Stimulated activated naive CD8-positive, alpha-beta T cell treated with anti-CD3 and anti-CD28 coated beads, Interleukin-15, amount 100 ng/mL, for 72 hours (primary cell): ENCODE results near the gene TTC16.
A peak's percentile ranks its signal among the peaks of the same experiment; 100 is the strongest.

Experiments used
- ATAC-seq: fragments of 150-1000 bp; cut with Tn5 transposase; 2 replicates; pipeline ENCODE4 v1.10.0; 2021; ENCODE audit warnings: mild to moderate bottlenecking, moderate library complexity
- DNase-seq, 2 donors: peaks; one replicate each; pipeline ENCODE4 v3.0.0; 2021 to 2022
- H3K27ac Mint-ChIP-seq, 2 donors: one replicate each; pipeline ENCODE4 v1.8.0; 2022; ENCODE audit warnings: mild to moderate bottlenecking in 2 of 2, mixed read lengths in 2 of 2, moderate library complexity in 2 of 2
- H3K27me3 Mint-ChIP-seq: one replicate; pipeline ENCODE4 v1.8.0; 2022; ENCODE audit warnings: mixed read lengths
- H3K4me1 Mint-ChIP-seq: one replicate; pipeline ENCODE4 v1.8.0; 2022; ENCODE audit warnings: mild to moderate bottlenecking, mixed read lengths
- H3K4me3 Mint-ChIP-seq, 2 donors: one replicate each; pipeline ENCODE4 v1.8.0; 2022; ENCODE audit warnings: mild to moderate bottlenecking in 2 of 2, mixed read lengths in 2 of 2, moderate library complexity in 1 of 2
- H3K9me3 Mint-ChIP-seq, 2 donors: one replicate each; pipeline ENCODE4 v1.8.0; 2022; ENCODE audit warnings: mixed read lengths in 2 of 2

TTC16 gene

DNA sequence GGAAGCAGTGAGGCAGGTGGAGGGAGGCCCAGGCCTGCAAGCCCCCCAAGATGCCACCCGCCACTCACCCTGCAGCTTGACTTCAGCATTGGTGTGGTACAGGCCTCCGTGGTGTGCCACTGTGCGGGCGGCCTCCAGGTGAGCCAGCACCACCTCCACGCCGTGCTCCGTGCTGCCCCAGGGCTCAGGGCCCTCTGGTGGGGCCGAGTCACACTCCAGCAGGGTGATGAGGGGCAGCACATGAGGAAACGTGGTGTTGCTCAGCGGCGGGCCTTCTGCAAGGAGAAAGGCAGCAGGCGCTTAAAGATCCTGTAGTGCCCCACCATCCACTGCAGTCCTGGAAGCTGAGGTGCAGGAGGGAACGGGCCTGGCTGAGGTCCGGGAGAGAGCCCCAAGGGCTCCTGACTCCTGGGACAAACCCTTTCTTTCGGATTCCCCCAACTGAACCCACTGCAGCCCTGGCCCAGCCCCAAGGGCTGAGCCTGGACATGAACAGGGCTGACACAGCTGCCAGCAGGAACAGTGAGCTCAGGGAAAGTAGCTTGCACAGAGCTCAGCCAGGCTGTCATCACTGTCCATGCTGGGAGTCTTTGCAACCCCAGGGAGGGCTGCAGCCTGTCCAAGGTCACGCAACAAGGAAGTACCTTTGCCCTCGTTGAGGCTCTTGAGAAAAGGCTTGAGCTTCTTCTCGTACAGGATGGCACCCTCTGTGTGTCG, 23.9 kb downstream of the TTC16 start:
- Mint-ChIP-seq H3K4me3 (no peak overlapping the region), H3K9me3 (no peaks in the 10 kb centered on the region), H3K4me1 (no peaks in the 10 kb centered on the region), H3K27me3 (no peaks in the 10 kb centered on the region), H3K27ac (no peak overlapping the region)
- DNase-seq, result no peak
- ATAC-seq, result no peak

GRCh38 chr9:127741831-127742434, 26.1 kb downstream of the TTC16 start:
- no peak for ATAC-seq
- peaks cover 5% of the 10 kb centered on the region for H3K4me1 Mint-ChIP-seq
- DNase-seq, result no peak
- no peak overlapping the region for H3K4me3 Mint-ChIP-seq
- peak overlapping the region in 1 of 2 donors; percentile 94 for H3K27ac Mint-ChIP-seq
- no peaks in the 10 kb centered on the region for H3K9me3 Mint-ChIP-seq
- no peaks in the 10 kb centered on the region for H3K27me3 Mint-ChIP-seq

DNA sequence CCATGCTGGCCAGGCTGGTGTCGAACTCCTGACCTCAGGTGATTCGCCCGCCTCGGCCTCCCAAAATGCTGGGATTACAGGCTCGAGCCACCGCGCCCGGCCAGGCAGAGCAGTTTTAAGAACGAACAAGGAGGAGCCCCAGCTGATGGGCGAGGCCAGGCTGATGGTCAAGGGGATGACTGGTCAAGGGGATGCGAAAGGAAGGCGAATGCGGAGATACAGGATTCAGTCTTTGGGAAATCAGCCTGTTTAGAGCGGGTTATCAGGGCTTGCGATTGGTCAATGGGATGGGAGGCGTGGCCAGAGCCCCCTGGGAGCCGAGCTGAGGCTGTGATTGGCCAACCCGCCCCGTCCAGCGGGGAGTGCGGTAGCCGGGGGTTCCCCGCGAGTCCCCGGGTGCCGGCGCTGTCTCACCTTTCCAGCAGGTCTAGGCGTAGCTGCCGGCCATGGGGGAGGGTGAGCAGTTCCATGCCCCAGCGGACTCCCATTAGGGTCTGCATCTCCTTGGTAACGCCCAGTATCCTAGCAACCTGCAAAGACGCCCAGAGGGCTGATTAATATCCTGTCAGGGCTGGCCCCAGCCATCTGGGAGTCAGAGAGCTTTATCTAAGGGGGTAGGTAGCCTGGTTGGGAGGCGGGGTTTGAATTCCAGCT, 26.7 kb downstream of the TTC16 start:
- Mint-ChIP-seq H3K4me3 (no peak overlapping the region), H3K9me3 (no peaks in the 10 kb centered on the region), H3K27ac (peak overlapping the region in 1 of 2 donors; percentile 75)

GRCh38 chr9:127744398-127745110, 28.7 kb downstream of the TTC16 start:
- ATAC-seq (no peak), DNase-seq (no peak)
- H3K27me3 Mint-ChIP-seq, result no peaks in the 10 kb centered on the region
- H3K9me3 Mint-ChIP-seq, result no peaks in the 10 kb centered on the region
- H3K4me1 Mint-ChIP-seq, result peaks cover 30% of the 10 kb centered on the region
- H3K4me3 Mint-ChIP-seq, result no peak overlapping the region
- H3K27ac Mint-ChIP-seq, result peak overlapping the region in 1 of 2 donors; percentile 58

More for the DNA sequence above, 26.7 kb downstream of the TTC16 start:
- peak; percentile 28 for ATAC-seq
- DNase-seq, result no peak
- no peaks in the 10 kb centered on the region for H3K27me3 Mint-ChIP-seq
- H3K4me1 Mint-ChIP-seq, result peaks cover 11% of the 10 kb centered on the region

DNA sequence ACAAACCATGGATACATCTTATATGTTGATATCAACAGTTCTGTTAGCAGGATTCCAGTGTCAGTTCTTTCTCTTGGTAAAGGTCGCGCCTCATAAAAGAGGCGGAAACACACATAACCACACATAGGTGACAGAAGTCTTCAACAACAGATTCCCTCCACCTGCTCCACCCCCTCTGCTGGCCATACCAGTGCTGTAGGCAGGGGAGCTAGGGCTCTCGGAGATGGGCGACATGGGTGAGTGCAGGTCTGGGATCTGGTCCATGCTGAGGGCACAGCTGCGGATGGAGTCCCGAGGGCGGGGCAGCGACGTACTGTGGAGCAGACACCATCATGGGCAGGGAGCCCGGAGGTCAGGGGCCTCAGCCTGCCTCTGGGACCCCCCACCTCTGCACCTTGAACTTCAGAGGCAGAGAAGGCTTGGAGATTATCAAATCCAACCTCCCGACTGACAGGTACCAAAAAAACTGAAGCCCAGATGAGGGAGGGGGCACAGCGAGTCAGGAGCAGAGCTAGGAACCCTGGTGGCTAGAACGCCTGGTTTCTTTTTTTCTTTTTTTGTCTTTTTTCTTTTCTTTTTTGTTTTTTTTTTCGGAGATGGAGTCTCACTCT, 31.2 kb downstream of the TTC16 start:
- DNase-seq, result no peak
- no peaks in the 10 kb centered on the region for H3K27me3 Mint-ChIP-seq

DNA sequence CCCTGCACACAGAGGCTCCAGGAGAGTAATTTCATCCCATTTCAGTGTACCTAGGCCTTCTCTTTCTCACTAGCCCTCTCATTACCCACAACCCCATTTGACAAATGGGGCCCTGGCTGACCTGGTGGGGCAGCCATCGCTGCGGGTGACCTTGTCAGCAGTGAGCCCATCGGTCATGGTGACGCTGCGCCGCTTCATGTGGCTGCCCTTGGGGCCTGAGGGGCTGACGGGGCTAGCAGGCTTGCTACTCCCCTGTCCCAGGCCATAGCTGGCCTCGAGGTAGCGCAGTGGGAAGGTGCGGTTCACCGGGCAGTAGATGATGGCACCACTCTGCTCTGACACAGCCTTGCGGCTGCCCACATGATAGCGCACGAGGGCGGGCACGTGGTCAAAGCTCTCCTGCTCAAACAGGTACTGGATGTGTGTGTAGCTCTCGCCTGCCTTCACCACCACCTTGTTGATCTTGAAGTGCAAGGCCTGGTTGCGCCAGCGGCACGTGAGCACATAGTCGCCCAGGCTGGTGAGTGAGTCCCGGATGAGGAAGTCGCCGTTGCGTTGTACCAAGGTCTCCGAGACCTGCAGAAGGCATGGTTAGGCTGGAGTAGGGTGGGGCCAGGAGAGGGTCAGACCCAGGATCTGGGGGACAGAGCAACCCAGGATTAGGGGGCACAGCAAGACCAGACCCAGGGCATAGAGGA, 33.4 kb downstream of the TTC16 start:
- no peaks in the 10 kb centered on the region for H3K27me3 Mint-ChIP-seq
- H3K4me1 Mint-ChIP-seq, result peaks cover 40% of the 10 kb centered on the region
- H3K4me3 Mint-ChIP-seq, result no peak overlapping the region
- DNase-seq (no peak), ATAC-seq (no peak)
- H3K27ac Mint-ChIP-seq, result no peak overlapping the region
- no peaks in the 10 kb centered on the region for H3K9me3 Mint-ChIP-seq

More for the DNA sequence above, 31.2 kb downstream of the TTC16 start:
- Mint-ChIP-seq H3K4me1 (peaks cover 35% of the 10 kb centered on the region), H3K27ac (peak overlapping the region in 1 of 2 donors; percentile 42), H3K4me3 (peak overlapping the region; percentile 29 to 71), H3K9me3 (no peaks in the 10 kb centered on the region)
- peak; percentile 71 for ATAC-seq

DNA sequence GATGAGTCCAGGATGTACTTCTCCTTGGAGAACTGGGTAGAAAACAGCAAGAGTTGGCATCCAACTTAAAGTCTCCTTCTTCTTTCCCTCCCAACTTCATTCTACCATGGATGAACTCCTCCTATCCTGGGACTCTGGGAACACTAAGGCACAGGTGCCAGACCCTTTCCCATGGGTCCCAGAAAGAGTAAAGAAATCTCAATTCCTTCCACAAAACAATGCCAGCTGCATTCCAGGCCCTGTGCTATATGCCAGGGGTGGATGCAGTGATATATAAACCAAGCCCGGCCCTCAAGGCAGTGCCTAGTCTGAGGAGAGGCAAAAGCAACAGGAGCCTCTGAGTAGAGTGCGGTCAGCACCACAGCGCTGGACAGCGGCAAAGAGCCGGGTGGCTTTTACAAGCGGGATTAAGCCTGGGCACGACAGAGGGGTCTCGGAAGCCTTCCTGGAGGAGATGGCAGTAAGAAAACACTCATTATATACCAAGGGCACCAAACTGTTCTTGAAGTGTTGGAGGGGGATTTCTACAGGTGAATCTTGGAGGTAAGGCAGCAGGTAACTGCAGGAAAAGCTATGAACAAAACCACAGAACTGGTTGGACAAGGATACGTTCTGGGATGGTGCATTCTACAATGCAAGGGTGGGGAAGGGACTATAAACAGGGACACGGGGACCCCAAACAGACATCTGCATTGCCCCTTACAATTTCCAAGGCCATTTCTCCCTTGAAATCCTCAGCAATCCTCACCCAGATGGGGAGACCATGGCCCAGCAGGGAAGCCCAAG, 35.6 kb downstream of the TTC16 start:
- peaks cover 39% of the 10 kb centered on the region for H3K4me1 Mint-ChIP-seq
- H3K4me3 Mint-ChIP-seq, result no peak overlapping the region
- DNase-seq (no peak), ATAC-seq (no peak)
- H3K9me3 Mint-ChIP-seq, result no peaks in the 10 kb centered on the region
- H3K27ac Mint-ChIP-seq, result peak overlapping the region in 1 of 2 donors; percentile 82
- no peaks in the 10 kb centered on the region for H3K27me3 Mint-ChIP-seq

- ATAC-seq, result no peak
- no peaks in the 10 kb centered on the region for H3K27me3 Mint-ChIP-seq
- H3K27ac Mint-ChIP-seq, result no peak overlapping the region
- H3K4me3 Mint-ChIP-seq, result no peak overlapping the region
- peaks cover 22% of the 10 kb centered on the region for H3K4me1 Mint-ChIP-seq
- DNase-seq, result no peak
- H3K9me3 Mint-ChIP-seq, result no peaks in the 10 kb centered on the region
Measured at GRCh38 chr9:127753148-127753547, 37.3 kb downstream of the TTC16 start.

GRCh38 chr9:127753622-127754021, 37.7 kb downstream of the TTC16 start:
- Mint-ChIP-seq H3K27ac (no peak overlapping the region), H3K4me3 (no peak overlapping the region)
- DNase-seq, result no peak

DNA sequence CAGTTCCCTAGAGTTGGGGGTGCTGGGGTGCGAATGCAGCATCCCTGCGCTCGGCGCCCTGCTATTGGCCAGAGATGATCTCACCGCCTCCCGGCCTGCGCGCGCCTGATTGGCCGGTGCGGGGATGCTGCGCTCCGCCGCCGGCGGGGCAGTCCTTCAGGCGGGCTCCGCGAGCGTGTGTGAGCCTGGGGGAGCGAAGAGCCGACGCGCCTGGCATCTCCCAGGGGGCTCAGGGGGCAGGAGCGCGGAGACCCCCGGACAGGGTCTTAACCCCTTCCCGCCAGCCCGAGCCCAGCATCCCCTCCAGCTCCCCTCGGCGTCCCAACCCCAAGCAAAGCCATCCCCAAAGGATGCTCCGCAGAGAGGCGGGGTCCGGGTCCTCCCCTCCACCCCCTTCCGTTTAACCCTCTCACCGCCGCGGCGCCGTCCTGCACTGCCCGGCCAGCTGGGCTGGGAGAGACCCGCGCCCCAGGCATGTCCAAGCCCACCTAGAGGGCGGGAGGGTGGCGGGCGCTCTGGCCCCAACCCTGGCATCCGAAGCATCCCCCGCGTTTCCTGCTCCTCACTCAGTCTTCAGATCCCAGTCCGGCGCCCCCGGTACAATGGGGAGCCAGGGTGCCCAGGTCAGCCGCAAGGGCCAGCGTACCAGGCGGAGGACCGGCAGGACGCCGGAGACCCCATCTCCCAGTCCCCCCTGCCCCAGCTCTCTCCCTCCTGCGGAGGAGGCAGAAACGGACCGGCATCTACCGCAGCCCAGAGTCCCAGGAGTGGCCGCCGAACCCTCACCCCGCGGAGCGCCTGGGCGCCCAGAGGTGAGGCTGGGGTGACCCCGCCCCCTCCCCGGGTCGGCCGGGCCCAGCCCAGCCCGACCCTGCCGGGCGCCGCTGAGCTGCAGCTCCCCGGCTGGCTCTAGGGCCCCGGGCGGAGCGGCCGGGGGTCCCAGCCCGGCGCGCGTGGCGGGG, 38.5 kb downstream of the TTC16 start:
- Mint-ChIP-seq H3K27ac (no peak overlapping the region), H3K9me3 (no peaks in the 10 kb centered on the region), H3K4me1 (peaks cover 18% of the 10 kb centered on the region), H3K4me3 (no peak overlapping the region), H3K27me3 (no peaks in the 10 kb centered on the region)
- DNase-seq (no peak), ATAC-seq (peak; percentile 60)

More at GRCh38 chr9:127753622-127754021, 37.7 kb downstream of the TTC16 start:
- no peak for ATAC-seq
- H3K9me3 Mint-ChIP-seq, result no peaks in the 10 kb centered on the region
- peaks cover 20% of the 10 kb centered on the region for H3K4me1 Mint-ChIP-seq
- no peaks in the 10 kb centered on the region for H3K27me3 Mint-ChIP-seq

DNA sequence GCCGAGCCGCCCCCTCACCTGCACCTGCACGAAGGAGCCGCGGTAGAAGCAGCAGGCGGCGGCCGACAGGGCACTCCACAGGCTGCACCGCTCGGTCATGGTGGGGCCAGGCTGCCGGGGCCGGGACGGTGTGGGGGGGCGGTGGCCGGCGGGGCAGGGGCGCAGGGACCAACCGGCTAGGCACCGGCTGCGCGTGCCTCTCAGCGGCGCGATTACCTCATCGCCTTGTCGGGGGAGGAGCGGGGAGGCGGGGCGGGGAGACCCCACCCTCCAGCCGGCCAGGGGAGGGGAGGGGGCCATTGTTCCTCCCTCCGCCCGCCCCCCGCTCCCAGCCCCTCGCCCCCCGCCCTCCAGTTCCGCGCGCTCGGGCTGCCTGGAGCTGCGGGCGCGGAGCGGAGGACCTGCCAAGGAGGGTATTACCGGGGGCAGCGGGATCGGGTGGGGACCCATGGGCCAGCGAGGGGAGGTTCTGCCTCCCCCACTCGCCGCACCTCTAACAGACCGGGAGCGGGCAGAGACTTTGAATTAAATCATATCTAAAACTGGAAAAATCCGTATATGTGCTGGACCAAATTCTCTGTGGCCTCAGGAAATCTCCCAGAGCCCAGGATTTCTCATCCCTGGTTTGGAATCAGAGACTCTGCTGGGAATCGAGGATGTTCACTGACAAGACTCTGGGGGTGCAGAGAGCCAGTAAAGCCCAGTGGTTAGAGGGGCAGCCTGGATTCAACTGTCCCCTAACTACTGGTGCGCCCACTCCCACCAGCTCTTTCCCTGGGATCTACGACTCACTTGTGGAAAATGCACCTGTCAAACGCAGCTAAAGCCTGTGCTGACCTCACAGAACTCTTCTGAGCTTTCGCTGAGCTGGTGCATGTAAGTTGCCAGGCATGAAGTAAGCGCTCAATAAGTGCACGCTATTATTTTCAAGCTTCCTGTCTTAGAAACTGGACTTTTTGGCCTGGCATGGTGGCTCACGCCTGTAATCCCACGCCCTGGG, 39.5 kb downstream of the TTC16 start:
- H3K9me3 Mint-ChIP-seq, result no peaks in the 10 kb centered on the region
- ATAC-seq, result peak; percentile 63
- H3K27me3 Mint-ChIP-seq, result no peaks in the 10 kb centered on the region
- peaks cover 17% of the 10 kb centered on the region for H3K4me1 Mint-ChIP-seq
- no peak overlapping the region for H3K4me3 Mint-ChIP-seq
- DNase-seq, result no peak
- H3K27ac Mint-ChIP-seq, result peak overlapping the region in 1 of 2 donors; percentile 54

GRCh38 chr9:127756233-127756632, 40.4 kb downstream of the TTC16 start:
- ATAC-seq, result no peak
- no peak overlapping the region for H3K27ac Mint-ChIP-seq
- no peaks in the 10 kb centered on the region for H3K27me3 Mint-ChIP-seq
- DNase-seq, result no peak
- H3K4me1 Mint-ChIP-seq, result peaks cover 16% of the 10 kb centered on the region
- no peak overlapping the region for H3K4me3 Mint-ChIP-seq
- H3K9me3 Mint-ChIP-seq, result no peaks in the 10 kb centered on the region
